HEK293 (cell line): Measurements from ENCODE around the gene RGS7.
A peak's percentile ranks its signal among the peaks of the same experiment; 100 is the strongest.

Experiments
- CTCF ChIA-PET: fragments of 350-600 bp; formaldehyde crosslinking; extraction: SDS; loops from one replicate; lab custom pipeline; 2021; ENCODE audit warnings: antibody characterized with exemption; lab: Yijun Ruan, JAX
- POLR2A ChIA-PET: fragments of 300-600 bp; formaldehyde crosslinking; extraction: SDS; loops from one replicate; lab custom pipeline; 2020; ENCODE audit warnings: antibody characterized with exemption, inconsistent platforms; lab: Yijun Ruan, JAX
- H3K27ac ChIP-seq: fragments of 200-500 bp; sonication (Bioruptor generic); 2 replicates; pipeline ENCODE4 v1.5.1; 2014; ENCODE audit warnings: low read depth, low read length, control low read depth, inconsistent platforms; ENCODE audit errors: extremely low read depth
- H3K36me3 ChIP-seq, 2 experiments: fragments of 200-500 bp in 1 of 2; sonication (Bioruptor generic) in 1 of 2; 1 replicate in 1 of 2; 2 replicates in 1 of 2; pipeline ENCODE4 v1.5.1; 2014 to 2017; ENCODE audit warnings: inconsistent platforms in 2 of 2, low read length in 2 of 2; ENCODE audit not compliant: control insufficient read depth in 2 of 2, insufficient read depth in 1 of 2
- H3K4me1 ChIP-seq: fragments of 200-500 bp; sonication (Bioruptor generic); 2 replicates; pipeline ENCODE4 v1.5.1; 2014; ENCODE audit warnings: mild to moderate bottlenecking, low read length, inconsistent platforms; ENCODE audit not compliant: control insufficient read depth, insufficient read depth
- H3K4me3 ChIP-seq: 2 replicates; pipeline ENCODE4 v1.5.1; 2011; ENCODE audit warnings: low read depth, mild to moderate bottlenecking, control low read depth, low read length, moderate library complexity
- H3K9me3 ChIP-seq: fragments of 200-500 bp; sonication (Bioruptor generic); 2 replicates; pipeline ENCODE4 v1.5.1; 2014; ENCODE audit warnings: low read depth, low read length, inconsistent platforms; ENCODE audit not compliant: control insufficient read depth, insufficient read depth
- ATF2 ChIP-seq: fragments of 450-650 bp; formaldehyde crosslinking; IDR thresholded peaks from 2 replicates; pipeline ENCODE4 v1.5.1; 2016; ENCODE audit warnings: missing biosample characterization, missing genetic modification characterization, low read depth
- INSM2 ChIP-seq: fragments of 450-650 bp; formaldehyde crosslinking; IDR thresholded peaks from 2 replicates; pipeline ENCODE4 v1.5.1; 2016; ENCODE audit warnings: missing biosample characterization, missing genetic modification characterization
- WT1 ChIP-seq: fragments of 450-650 bp; formaldehyde crosslinking; IDR thresholded peaks from 2 replicates; pipeline ENCODE4 v1.5.1; 2016; ENCODE audit warnings: missing biosample characterization, missing genetic modification characterization
- ZFP69B ChIP-seq: fragments of 450-650 bp; formaldehyde crosslinking; IDR thresholded peaks from 2 replicates; pipeline ENCODE4 v1.5.1; 2016; ENCODE audit warnings: missing biosample characterization, missing genetic modification characterization
- ZNF350 ChIP-seq: fragments of 450-650 bp; formaldehyde crosslinking; IDR thresholded peaks from 2 replicates; pipeline ENCODE4 v1.5.0; 2017; ENCODE audit warnings: missing biosample characterization, mild to moderate bottlenecking, missing genetic modification characterization
- ZNF426 ChIP-seq: fragments of 450-650 bp; formaldehyde crosslinking; IDR thresholded peaks from 2 replicates; pipeline ENCODE4 v1.5.1; 2017; ENCODE audit warnings: missing biosample characterization, missing genetic modification characterization, mild to moderate bottlenecking, inconsistent platforms, moderate library complexity
- ZNF518A ChIP-seq: fragments of 450-650 bp; formaldehyde crosslinking; conservative IDR thresholded peaks from 2 replicates; pipeline ENCODE4 v1.5.1; 2016; ENCODE audit warnings: low read depth, missing biosample characterization, missing genetic modification characterization
- ZNF629 ChIP-seq: fragments of 450-650 bp; formaldehyde crosslinking; IDR thresholded peaks from 2 replicates; pipeline ENCODE4 v1.5.1; 2017; ENCODE audit warnings: missing biosample characterization, missing genetic modification characterization
- ZNF792 ChIP-seq: fragments of 450-650 bp; formaldehyde crosslinking; IDR thresholded peaks from 2 replicates; pipeline ENCODE4 v1.5.1; 2016; ENCODE audit warnings: missing biosample characterization, missing genetic modification characterization

The RGS7 gene

GRCh38 chr1:241086686-241087085 lies 270.3 kb downstream of the RGS7 start (continued):
- TF ChIP-seq INSM2 = no peak
- TF ChIP-seq, all 188 proteins: peak for 0

GRCh38 chr1:241083285-241083684 lies 273.7 kb downstream of the RGS7 start:
- H3K36me3 ChIP-seq = no peaks in the 10 kb centered on the region
- no peaks in the 10 kb centered on the region for H3K4me1 ChIP-seq
- no peak overlapping the region for H3K4me3 ChIP-seq
- TF ChIP-seq ZNF792 = no peak
- TF ChIP-seq, all 188 proteins: peak for 0
- ChIA-PET POLR2A (no interaction called here), CTCF (no interaction called here)
- H3K9me3 ChIP-seq = no peaks in the 10 kb centered on the region
- no peak overlapping the region for H3K27ac ChIP-seq

- no peaks in the 10 kb centered on the region for H3K36me3 ChIP-seq
- no peak overlapping the region for H3K4me3 ChIP-seq
- no peak overlapping the region for H3K27ac ChIP-seq
- TF ChIP-seq WT1 (tag by site-specific recombination) = no peak
- no peaks in the 10 kb centered on the region for H3K4me1 ChIP-seq
- ChIA-PET CTCF (no interaction called here), POLR2A (no interaction called here)
- H3K9me3 ChIP-seq = no peaks in the 10 kb centered on the region
Measured at GRCh38 chr1:241081473-241081872, 275.5 kb downstream of the RGS7 start.

GRCh38 chr1:241079459-241079858 lies 277.5 kb downstream of the RGS7 start:
- Histone ChIP-seq H3K4me1 (no peaks in the 10 kb centered on the region), H3K27ac (no peak overlapping the region), H3K9me3 (no peaks in the 10 kb centered on the region), H3K4me3 (no peak overlapping the region), H3K36me3 (no peaks in the 10 kb centered on the region)
- CTCF ChIA-PET = interaction anchor here (0.6 kb wide), 2 partner anchors 24 to 39 kb away, joined by 3 to 5 read pairs; no protein-coding TSS in a partner anchor
- TF ChIP-seq ZNF350 (tag by site-specific recombination) (no peak), ZNF426 (tag by site-specific recombination) (peak; percentile 24), ZNF518A (tag by site-specific recombination) (peak; percentile 47; the same call in 1 of the 2 replicates), ATF2 (tag by site-specific recombination) (peak; percentile 89), ZFP69B (no peak), ZNF629 (tag by site-specific recombination) (0 out of 2 replicates have a peak, but pooled peaks have one; percentile 12)
- POLR2A ChIA-PET = no interaction called here
